HepG2 (cell line): Measurements from ENCODE around the gene EDN2. TPM values are rescaled to one million over a fixed set of nuclear protein-coding genes. Genes with fewer than 3 reads are reported as not detected.

Source experiments
- ATAC-seq: fragments of 200-7000 bp; cut with Tn5 transposase; 3 replicates; pipeline ENCODE4 v1.9.1; 2020; ENCODE audit warnings: mild to moderate bottlenecking, moderate library complexity
- BruUV-seq: library from RNA; stranded (reverse); fragments of 400-500 nt; replicated peaks from 2 replicates; lab custom pipeline; 2021; lab: Mats Ljungman, UMichigan
- CTCF ChIA-PET: fragments of 300-600 bp; formaldehyde crosslinking; extraction: SDS; loops from one replicate; lab custom pipeline; 2021; ENCODE audit warnings: low total read pairs, inconsistent platforms, low intra/inter-chr PET ratio; lab: Yijun Ruan, JAX
- POLR2A ChIA-PET: fragments of 350-600 bp; sonication (Branson Sonifier 250); formaldehyde crosslinking; loops from one replicate; lab custom pipeline; 2020; ENCODE audit warnings: antibody characterized with exemption, inconsistent platforms; lab: Yijun Ruan, JAX
- DNase-seq: peaks from one replicate; pipeline ENCODE4 v3.0.0-alpha.2; 2015; ENCODE audit warnings: low spot score
- FAIRE-seq: peaks from 3 replicates; lab custom pipeline; 2011; peaks lifted over from hg19 to GRCh38; lab: Jason Lieb, UNC
- H2AFZ ChIP-seq: one replicate; pipeline ENCODE4 v1.6.1; 2011; ENCODE audit warnings: low read length, inconsistent platforms
- H3K27ac ChIP-seq: fragments of 300-600 bp; 3 replicates; pipeline ENCODE4 v1.8.0; 2011; ENCODE audit warnings: mixed run types, mild to moderate bottlenecking, mixed read lengths, low read length, inconsistent platforms; ENCODE audit not compliant: insufficient read depth; ENCODE audit errors: extremely low read length
- H3K27me3 ChIP-seq, 2 experiments: fragments of 200-600 bp in 1 of 2; 2 replicates in 1 of 2; 3 replicates in 1 of 2; pipeline versions ENCODE4 v1.6.0 to v1.8.0; 2011; ENCODE audit warnings: low read length in 2 of 2, mild to moderate bottlenecking in 2 of 2, moderate library complexity in 2 of 2, inconsistent platforms in 1 of 2; ENCODE audit not compliant: insufficient read depth in 2 of 2, control insufficient read depth in 1 of 2
- H3K36me3 ChIP-seq, 2 experiments: fragments of 200-600 bp in 1 of 2; replicated peaks in 1 of 2; 2 replicates in 1 of 2; 3 replicates in 1 of 2; pipeline versions ENCODE4 v1.5.1 to v1.8.0; 2011; ENCODE audit warnings: low read length in 2 of 2, inconsistent platforms in 1 of 2; ENCODE audit not compliant: insufficient read depth in 2 of 2, control insufficient read depth in 1 of 2
- H3K4me1 ChIP-seq: 2 replicates; pipeline ENCODE4 v1.5.1; 2012; ENCODE audit warnings: low read length, inconsistent platforms; ENCODE audit not compliant: insufficient read depth
- H3K4me2 ChIP-seq: 2 replicates; pipeline ENCODE4 v1.6.0; 2011; ENCODE audit warnings: low read depth, low read length, inconsistent platforms
- H3K4me3 ChIP-seq, 3 experiments: fragments of 200-600 bp in 1 of 3; sonication (generic), shearing (Covaris generic) in 1 of 3; replicated peaks in 1 of 3; 2 replicates each; pipeline ENCODE4 v1.5.1; 2011 to 2016; ENCODE audit warnings: low read length in 3 of 3, inconsistent platforms in 2 of 3, low read depth in 2 of 3, mild to moderate bottlenecking in 2 of 3, control low read depth in 1 of 3, mixed read lengths in 1 of 3; ENCODE audit not compliant: insufficient read depth in 1 of 3
- H3K79me2 ChIP-seq: one replicate; pipeline ENCODE4 v1.6.1; 2011; ENCODE audit warnings: low read length, inconsistent platforms; ENCODE audit not compliant: insufficient read depth
- H3K9ac ChIP-seq: 2 replicates; pipeline ENCODE4 v1.6.0; 2011; ENCODE audit warnings: mild to moderate bottlenecking, low read depth, low read length, inconsistent platforms; ENCODE audit not compliant: insufficient read depth
- H3K9me3 ChIP-seq: 2 replicates; pipeline ENCODE4 v1.5.1; 2012; ENCODE audit warnings: mild to moderate bottlenecking, low read length
- H4K20me1 ChIP-seq: 2 replicates; pipeline ENCODE4 v1.6.0; 2011; ENCODE audit warnings: inconsistent platforms, mild to moderate bottlenecking, low read length, moderate library complexity; ENCODE audit not compliant: insufficient read depth
- ERF ChIP-seq: IDR thresholded peaks from 2 replicates; pipeline ENCODE4 v1.6.1; 2018; ENCODE audit warnings: missing biosample characterization, missing genetic modification reagents
- GTF2F1 ChIP-seq: fragments of 150-350 bp; IDR thresholded peaks from 2 replicates; pipeline ENCODE4 v1.6.1; 2014; ENCODE audit warnings: low read length
- HNF4A ChIP-seq: sonication (generic); formaldehyde crosslinking; IDR thresholded peaks from 2 replicates; pipeline ENCODE4 v1.4.0; 2020; ENCODE audit warnings: missing genetic modification reagents
- MLLT10 ChIP-seq: sonication (generic); formaldehyde crosslinking; IDR thresholded peaks from 2 replicates; pipeline ENCODE4 v1.4.0; 2020; ENCODE audit warnings: missing genetic modification reagents
- RXRA ChIP-seq: sonication (generic); formaldehyde crosslinking; IDR thresholded peaks from 2 replicates; pipeline ENCODE4 v1.5.1; 2020; ENCODE audit warnings: missing genetic modification reagents
- ZMYM3 ChIP-seq: sonication (generic); formaldehyde crosslinking; IDR thresholded peaks from 2 replicates; pipeline ENCODE4 v1.5.1; 2020; ENCODE audit warnings: mild to moderate bottlenecking, missing genetic modification reagents
- ZNF562 ChIP-seq: sonication (generic); formaldehyde crosslinking; IDR thresholded peaks from 2 replicates; pipeline ENCODE4 v1.8.0; 2022; ENCODE audit warnings: missing genetic modification reagents, borderline replicate concordance
- ZNF672 ChIP-seq: sonication (generic); formaldehyde crosslinking; IDR thresholded peaks from 2 replicates; pipeline ENCODE4 v1.8.1; 2022; ENCODE audit warnings: missing genetic modification reagents
- ZNF768 ChIP-seq: sonication (generic); formaldehyde crosslinking; IDR thresholded peaks from 2 replicates; pipeline ENCODE4 v1.4.0; 2020; ENCODE audit warnings: missing genetic modification reagents
- ZNF792 ChIP-seq: IDR thresholded peaks from 2 replicates; pipeline ENCODE4 v1.6.1; 2016
- WGBS: methylation state at CpG from one replicate; pipeline ENCODE4 v1.1.6; 2017; ENCODE audit warnings: low lambda C conversion rate; 5-methylcytosine and 5-hydroxymethylcytosine counted together
- in situ Hi-C: cut with HindIII; loops from 2 replicates; pipeline ENCODE4 v1.10.0; 2017; ENCODE audit warnings: low pct_unique_long_range_greater_than_20kb; ENCODE audit not compliant: extremely low pct_ligation_motif_present
- intact Hi-C: fragments of 100-400 bp; cut with micrococcal nuclease; formaldehyde crosslinking; loops from one replicate; pipeline ENCODE4 v1.10.0; 2022; ENCODE audit not compliant: unreplicated experiment
- polyA plus RNA-seq, 8 experiments: library from polyadenylated mRNA; depleted of rRNA in 3 of 8; stranded (reverse) in 7 of 8; unstranded in 1 of 8; fragments of >200 nt; fragmentation: Illumina TruSeq in 4 of 8; extraction: Trizol in 4 of 8; gene quantifications; 2 replicates each; pipeline versions ENCODE4 v1.2.1 to v1.2.3, GENCODE V29; 2011 to 2016; ENCODE audit warnings: low read depth in 4 of 8, missing spikeins in 1 of 8, mixed read lengths in 1 of 8; ENCODE audit not compliant: insufficient read depth in 1 of 8
- total RNA-seq, 5 experiments: library from RNA; depleted of rRNA; stranded (reverse); fragments of >200 nt; fragmentation: Illumina TruSeq; extraction: Trizol; gene quantifications; 2 replicates each; pipeline ENCODE4 v1.2.3, GENCODE V29; 2016; ENCODE audit warnings: low read depth in 1 of 5
- TF ChIP-seq, protein P1 (sequence below): sonication (generic); formaldehyde crosslinking; IDR thresholded peaks from 2 replicates; pipeline ENCODE4 v1.4.0; 2020; ENCODE audit warnings: missing genetic modification reagents

Gene EDN2
- total and polyA plus RNA-seq, 2 of the 13 experiments (the other 11 are each of a cell fraction or from before 2014, with no cell fraction given): not detected

DNA sequence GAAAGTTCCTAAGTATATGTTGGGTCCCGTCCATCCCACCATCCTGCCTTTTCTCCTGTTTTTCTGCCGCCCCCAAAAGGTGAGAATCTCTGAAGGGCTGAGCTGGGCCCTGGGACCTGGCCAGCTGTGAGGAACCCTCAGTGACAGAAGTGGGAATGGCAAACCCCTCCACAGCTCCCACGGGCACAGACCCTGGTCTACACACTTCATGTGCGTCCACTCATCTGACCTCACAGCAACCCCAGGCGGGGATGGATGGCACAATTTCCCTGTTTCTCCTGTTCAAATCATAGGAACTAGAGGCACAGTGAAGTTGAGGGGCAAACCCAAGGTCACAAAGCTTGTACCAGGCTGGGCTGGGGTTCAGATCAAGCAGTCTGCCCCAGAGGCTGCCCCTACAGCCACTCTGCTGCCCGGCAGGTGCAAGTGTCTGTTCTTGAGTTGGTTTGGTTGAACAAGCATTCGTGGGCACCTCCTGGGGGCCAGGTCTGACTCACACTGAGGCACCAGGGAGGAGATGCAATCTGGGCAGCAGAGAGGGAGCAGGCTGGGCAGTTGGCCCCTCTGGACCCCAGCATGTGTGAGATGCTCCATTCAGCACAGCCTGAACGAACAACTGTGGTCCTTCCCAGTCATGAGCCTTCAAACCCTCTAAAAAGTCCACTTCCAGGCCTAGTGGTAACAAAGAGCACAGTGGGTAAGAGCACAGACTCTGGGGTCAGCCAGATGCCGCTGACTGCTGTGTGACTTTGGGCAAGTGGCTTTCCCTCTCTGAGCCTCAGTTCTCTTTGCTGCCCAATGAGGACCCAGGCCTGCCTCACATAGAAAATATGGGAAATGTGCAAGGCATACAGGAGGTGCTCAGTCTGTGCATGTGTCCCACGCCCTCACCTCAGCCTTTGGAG is 4.0 kb downstream of the EDN2 start:
- BruUV-seq: no TSS peak
- 82% methylated on average over 5 of the region's 10 CpGs for WGBS
- intact Hi-C loops: no loop called here
- no peak for ATAC-seq
- POLR2A ChIA-PET: interaction anchor here (0.7 kb wide), 1 partner anchor 197 kb away, joined by 3 read pairs; no protein-coding TSS in a partner anchor
- no peaks in the 10 kb centered on the region for H3K9me3 ChIP-seq
- CTCF ChIA-PET: no interaction called here
- H3K27me3 ChIP-seq: no peaks in the 10 kb centered on the region; a peak in 1 of 5 replicates
- H3K9ac ChIP-seq: no peak overlapping the region
- no peak for FAIRE-seq
- no peak overlapping the region for H3K4me2 ChIP-seq
- TF ChIP-seq ERF (CRISPR knock-in tag) (no peak), ZMYM3 (CRISPR knock-in tag) (peak; percentile 45; the same call in 1 of the 2 replicates), MLLT10 (CRISPR knock-in tag) (no peak), ZNF768 (CRISPR knock-in tag) (peak; percentile 97), GTF2F1 (no peak), ZNF672 (CRISPR knock-in tag) (no peak), RXRA (CRISPR knock-in tag) (no peak)
- H3K27ac ChIP-seq: no peak overlapping the region
- no peaks in the 10 kb centered on the region for H3K36me3 ChIP-seq
- DNase-seq: no peak
- no peak overlapping the region for H3K4me3 ChIP-seq
- peaks cover 42% of the 10 kb centered on the region for H3K4me1 ChIP-seq
- in situ Hi-C loops: no loop called here
- no peaks in the 10 kb centered on the region for H4K20me1 ChIP-seq
- H3K79me2 ChIP-seq: no peaks in the 10 kb centered on the region
- no peak overlapping the region for H2AFZ ChIP-seq

DNA sequence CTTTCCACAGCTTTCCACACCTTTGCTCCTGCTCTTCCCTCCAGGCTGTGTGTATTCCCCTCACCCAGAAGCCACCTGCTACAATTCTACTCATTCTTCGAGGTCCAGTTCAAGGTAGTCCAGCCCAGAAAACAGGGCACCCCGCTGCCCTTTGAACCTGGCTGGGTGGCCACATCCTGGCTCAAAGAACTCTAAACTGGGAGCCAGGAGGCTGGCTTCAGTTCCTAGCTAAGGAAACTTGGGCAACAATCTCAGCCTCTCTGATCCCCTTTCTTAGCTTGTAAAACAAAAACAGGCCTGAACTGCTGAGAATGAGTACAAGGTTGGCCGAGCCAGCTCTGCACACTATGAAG is 4.7 kb downstream of the EDN2 start:
- TF ChIP-seq ZNF792: no peak
- no peak for TF ChIP-seq ZNF562 (CRISPR knock-in tag)
- peak; percentile 49 for TF ChIP-seq HNF4A (CRISPR knock-in tag)
- TF ChIP-seq, protein P1, sequence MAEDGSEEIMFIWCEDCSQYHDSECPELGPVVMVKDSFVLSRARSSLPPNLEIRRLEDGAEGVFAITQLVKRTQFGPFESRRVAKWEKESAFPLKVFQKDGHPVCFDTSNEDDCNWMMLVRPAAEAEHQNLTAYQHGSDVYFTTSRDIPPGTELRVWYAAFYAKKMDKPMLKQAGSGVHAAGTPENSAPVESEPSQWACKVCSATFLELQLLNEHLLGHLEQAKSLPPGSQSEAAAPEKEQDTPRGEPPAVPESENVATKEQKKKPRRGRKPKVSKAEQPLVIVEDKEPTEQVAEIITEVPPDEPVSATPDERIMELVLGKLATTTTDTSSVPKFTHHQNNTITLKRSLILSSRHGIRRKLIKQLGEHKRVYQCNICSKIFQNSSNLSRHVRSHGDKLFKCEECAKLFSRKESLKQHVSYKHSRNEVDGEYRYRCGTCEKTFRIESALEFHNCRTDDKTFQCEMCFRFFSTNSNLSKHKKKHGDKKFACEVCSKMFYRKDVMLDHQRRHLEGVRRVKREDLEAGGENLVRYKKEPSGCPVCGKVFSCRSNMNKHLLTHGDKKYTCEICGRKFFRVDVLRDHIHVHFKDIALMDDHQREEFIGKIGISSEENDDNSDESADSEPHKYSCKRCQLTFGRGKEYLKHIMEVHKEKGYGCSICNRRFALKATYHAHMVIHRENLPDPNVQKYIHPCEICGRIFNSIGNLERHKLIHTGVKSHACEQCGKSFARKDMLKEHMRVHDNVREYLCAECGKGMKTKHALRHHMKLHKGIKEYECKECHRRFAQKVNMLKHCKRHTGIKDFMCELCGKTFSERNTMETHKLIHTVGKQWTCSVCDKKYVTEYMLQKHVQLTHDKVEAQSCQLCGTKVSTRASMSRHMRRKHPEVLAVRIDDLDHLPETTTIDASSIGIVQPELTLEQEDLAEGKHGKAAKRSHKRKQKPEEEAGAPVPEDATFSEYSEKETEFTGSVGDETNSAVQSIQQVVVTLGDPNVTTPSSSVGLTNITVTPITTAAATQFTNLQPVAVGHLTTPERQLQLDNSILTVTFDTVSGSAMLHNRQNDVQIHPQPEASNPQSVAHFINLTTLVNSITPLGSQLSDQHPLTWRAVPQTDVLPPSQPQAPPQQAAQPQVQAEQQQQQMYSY (CRISPR knock-in tag): peak; percentile 81
- H3K79me2 ChIP-seq: no peaks in the 10 kb centered on the region
- no peak for DNase-seq
- no TSS peak for BruUV-seq
- no peaks in the 10 kb centered on the region for H4K20me1 ChIP-seq
- H3K4me2 ChIP-seq: no peak overlapping the region
- in situ Hi-C loops: no loop called here
- H2AFZ ChIP-seq: no peak overlapping the region
- no peak overlapping the region for H3K9ac ChIP-seq
- no peak overlapping the region for H3K27ac ChIP-seq
- H3K4me3 ChIP-seq: no peak overlapping the region
- ChIA-PET POLR2A (no interaction called here), CTCF (no interaction called here)
- H3K4me1 ChIP-seq: peaks cover 42% of the 10 kb centered on the region
- H3K27me3 ChIP-seq: no peaks in the 10 kb centered on the region; a peak in 1 of 5 replicates
- 2% methylated on average over 3 of the region's 3 CpGs for WGBS
- intact Hi-C loops: no loop called here
- no peaks in the 10 kb centered on the region for H3K9me3 ChIP-seq
- FAIRE-seq: no peak
- ATAC-seq: no peak
- no peaks in the 10 kb centered on the region for H3K36me3 ChIP-seq
